CD14-positive monocyte (primary cell): Measurements from ENCODE around the gene AKAP9. TPM values are rescaled to one million over a fixed set of nuclear protein-coding genes. Genes with fewer than 3 reads are reported as not detected.
"Not testable (repeated sequence)": the region's sequence is repeated elsewhere in the genome, so short reads cannot be mapped to it uniquely, and the experiment has no call there.

Experiments
- DNase-seq, 3 donors: peaks; one replicate each; pipeline ENCODE4 v3.0.0-alpha.2; 2011 to 2022
- H2AFZ ChIP-seq: 2 replicates; pipeline ENCODE4 v1.6.0; 2012; ENCODE audit warnings: mild to moderate bottlenecking, low read depth, low read length, inconsistent platforms; ENCODE audit not compliant: insufficient read depth, poor library complexity, severe bottlenecking
- H3K27ac ChIP-seq, 2 donors: 1 replicate in 1 of 2; 2 replicates in 1 of 2; pipeline ENCODE4 v1.5.1; 2012 to 2013; ENCODE audit warnings: low read length in 2 of 2, control low read depth in 1 of 2, inconsistent platforms in 1 of 2, low read depth in 1 of 2, mild to moderate bottlenecking in 1 of 2
- H3K27me3 ChIP-seq, 2 donors: one replicate each; pipeline versions ENCODE4 v1.6.0 to v1.6.1; 2011 to 2013; ENCODE audit warnings: low read length in 2 of 2; ENCODE audit not compliant: control insufficient read depth in 2 of 2, insufficient read depth in 2 of 2
- H3K36me3 ChIP-seq, 2 donors: replicated peaks in 1 of 2; 1 replicate in 1 of 2; 2 replicates in 1 of 2; pipeline versions ENCODE4 v1.5.1 to v1.6.1; 2012 to 2013; ENCODE audit warnings: low read length in 2 of 2, control low read depth in 1 of 2, inconsistent platforms in 1 of 2, mild to moderate bottlenecking in 1 of 2; ENCODE audit not compliant: insufficient read depth in 2 of 2, control insufficient read depth in 1 of 2
- H3K4me1 ChIP-seq, 2 donors: 1 replicate in 1 of 2; 2 replicates in 1 of 2; pipeline versions ENCODE4 v1.5.1 to v1.6.1; 2012 to 2013; ENCODE audit warnings: low read length in 2 of 2, control low read depth in 1 of 2, inconsistent platforms in 1 of 2, mild to moderate bottlenecking in 1 of 2, moderate library complexity in 1 of 2; ENCODE audit not compliant: insufficient read depth in 2 of 2, control insufficient read depth in 1 of 2
- H3K4me2 ChIP-seq: replicated peaks from 2 replicates; pipeline ENCODE3; 2012; ENCODE audit warnings: low read length, moderate library complexity, mild to moderate bottlenecking; ENCODE audit not compliant: poor library complexity, severe bottlenecking; ENCODE audit errors: extremely low read depth
- H3K4me3 ChIP-seq, 3 experiments: fragments of 200-600 bp in 1 of 3; sonication (generic) in 1 of 3; replicated peaks in 1 of 3; 1 replicate in 2 of 3; 2 replicates in 1 of 3; pipeline ENCODE4 v1.5.1; 2011 to 2013; ENCODE audit warnings: low read length in 3 of 3, mild to moderate bottlenecking in 3 of 3, control low read depth in 2 of 3, low read depth in 2 of 3, inconsistent platforms in 1 of 3, moderate library complexity in 1 of 3
- H3K79me2 ChIP-seq: 2 replicates; pipeline ENCODE4 v1.6.0; 2012; ENCODE audit warnings: mild to moderate bottlenecking, control low read depth, inconsistent platforms, low read length, moderate library complexity; ENCODE audit not compliant: insufficient read depth
- H3K9ac ChIP-seq: 2 replicates; pipeline ENCODE4 v1.6.0; 2017; ENCODE audit warnings: low read length, mild to moderate bottlenecking; ENCODE audit not compliant: insufficient read depth, poor library complexity, severe bottlenecking
- H3K9me3 ChIP-seq, 2 donors: replicated peaks in 1 of 2; 1 replicate in 1 of 2; 2 replicates in 1 of 2; pipeline versions ENCODE4 v1.5.1 to v1.6.1; 2012 to 2013; ENCODE audit warnings: low read length in 2 of 2, control low read depth in 1 of 2; ENCODE audit not compliant: control insufficient read depth in 1 of 2, insufficient read depth in 1 of 2
- H4K20me1 ChIP-seq: 2 replicates; pipeline ENCODE4 v1.6.0; 2012; ENCODE audit warnings: mild to moderate bottlenecking, low read length, control low read depth, moderate library complexity; ENCODE audit not compliant: insufficient read depth
- H3K27ac Mint-ChIP-seq, 7 donors: one replicate each; pipeline ENCODE4 v1.8.0; 2020; ENCODE audit warnings: mild to moderate bottlenecking in 7 of 7, mixed read lengths in 7 of 7, moderate library complexity in 6 of 7, inconsistent platforms in 2 of 7
- H3K27me3 Mint-ChIP-seq, 3 donors: one replicate each; pipeline ENCODE4 v1.8.0; 2021 to 2022; ENCODE audit warnings: low read depth in 3 of 3, mild to moderate bottlenecking in 3 of 3, mixed read lengths in 3 of 3, moderate library complexity in 3 of 3, inconsistent platforms in 1 of 3
- H3K36me3 Mint-ChIP-seq, 2 donors: one replicate each; pipeline ENCODE4 v1.8.0; 2020; ENCODE audit warnings: mixed read lengths in 2 of 2, inconsistent platforms in 1 of 2, mild to moderate bottlenecking in 1 of 2
- H3K4me1 Mint-ChIP-seq: one replicate; pipeline ENCODE4 v1.8.0; 2020; ENCODE audit warnings: mild to moderate bottlenecking, mixed read lengths
- H3K4me3 Mint-ChIP-seq, 2 donors: one replicate each; pipeline ENCODE4 v1.8.0; 2020; ENCODE audit warnings: mild to moderate bottlenecking in 2 of 2, mixed read lengths in 2 of 2, moderate library complexity in 1 of 2
- H3K9me3 Mint-ChIP-seq, 7 donors: one replicate each; pipeline ENCODE4 v1.8.0; 2020 to 2022; ENCODE audit warnings: mixed read lengths in 7 of 7, mild to moderate bottlenecking in 6 of 7, moderate library complexity in 6 of 7, inconsistent platforms in 2 of 7
- WGBS: methylation state at CpG from one replicate; pipeline ENCODE4 v1.1.5; 2013; ENCODE audit warnings: missing lambda C conversion rate; ENCODE audit not compliant: insufficient coverage; 5-methylcytosine and 5-hydroxymethylcytosine counted together
- intact Hi-C, 2 donors: fragments of 100-400 bp; cut with micrococcal nuclease; formaldehyde crosslinking; loops; one replicate each; pipeline versions ENCODE4 v1.15.0 to v1.15.1; 2023
- polyA plus RNA-seq, 3 donors: library from polyadenylated mRNA; depleted of rRNA in 1 of 3; unstranded in 2 of 3; stranded (reverse) in 1 of 3; fragments of 300-500 nt in 2 of 3; fragments of >200 nt in 1 of 3; fragmentation: Illumina TruSeq in 2 of 3; gene quantifications; 1 replicate in 2 of 3; 2 replicates in 1 of 3; pipeline ENCODE4 v1.2.3, GENCODE V29; 2012 to 2021
- TF ChIP-seq, protein P1 (sequence below): fragments of 200-600 bp; IDR thresholded peaks from one replicate; pipeline ENCODE4 v1.8.0; 2022; ENCODE audit warnings: antibody characterized with exemption, mild to moderate bottlenecking

The AKAP9 gene
- polyA plus RNA-seq, 3 donors = 1.5 to 23.3 (median 7.3) TPM

- intact Hi-C loops = no loop called here
- peaks cover 20 to 45% of the 10 kb centered on the region in 2 donors for H3K36me3 Mint-ChIP-seq
- no peak overlapping the region for H3K27ac Mint-ChIP-seq
Observed at GRCh38 chr7:91976743-91977142, 36.1 kb downstream of the AKAP9 start.

GRCh38 chr7:91979590-91979989 is 38.9 kb downstream of the AKAP9 start:
- WGBS = no CpG with 5 or more reads among the region's 1 CpG
- no peak overlapping the region for H3K9ac ChIP-seq
- H3K4me1 ChIP-seq = no peaks in the 10 kb centered on the region

More at GRCh38 chr7:91976743-91977142, 36.1 kb downstream of the AKAP9 start:
- Histone ChIP-seq H3K36me3 (peaks cover 33 to 44% of the 10 kb centered on the region in 2 donors), H3K27me3 (no peaks in the 10 kb centered on the region), H3K4me3 (no peak overlapping the region), H3K4me1 (peaks cover 0 to 4% of the 10 kb centered on the region in 2 donors), H3K79me2 (peaks cover 18% of the 10 kb centered on the region), H3K9me3 (no peaks in the 10 kb centered on the region), H2AFZ (no peak overlapping the region), H4K20me1 (peaks cover 11% of the 10 kb centered on the region), H3K4me2 (no peak overlapping the region), H3K27ac (no peak overlapping the region), H3K9ac (no peak overlapping the region)
- Mint-ChIP-seq H3K9me3 (no peaks in the 10 kb centered on the region), H3K4me1 (peaks cover 8% of the 10 kb centered on the region), H3K27me3 (peaks cover 0 to 2% (median 0%) of the 10 kb centered on the region in 3 donors), H3K4me3 (no peak overlapping the region)
- WGBS = 100% methylated on average over 3 of the region's 4 CpGs
- TF ChIP-seq, protein P1, sequence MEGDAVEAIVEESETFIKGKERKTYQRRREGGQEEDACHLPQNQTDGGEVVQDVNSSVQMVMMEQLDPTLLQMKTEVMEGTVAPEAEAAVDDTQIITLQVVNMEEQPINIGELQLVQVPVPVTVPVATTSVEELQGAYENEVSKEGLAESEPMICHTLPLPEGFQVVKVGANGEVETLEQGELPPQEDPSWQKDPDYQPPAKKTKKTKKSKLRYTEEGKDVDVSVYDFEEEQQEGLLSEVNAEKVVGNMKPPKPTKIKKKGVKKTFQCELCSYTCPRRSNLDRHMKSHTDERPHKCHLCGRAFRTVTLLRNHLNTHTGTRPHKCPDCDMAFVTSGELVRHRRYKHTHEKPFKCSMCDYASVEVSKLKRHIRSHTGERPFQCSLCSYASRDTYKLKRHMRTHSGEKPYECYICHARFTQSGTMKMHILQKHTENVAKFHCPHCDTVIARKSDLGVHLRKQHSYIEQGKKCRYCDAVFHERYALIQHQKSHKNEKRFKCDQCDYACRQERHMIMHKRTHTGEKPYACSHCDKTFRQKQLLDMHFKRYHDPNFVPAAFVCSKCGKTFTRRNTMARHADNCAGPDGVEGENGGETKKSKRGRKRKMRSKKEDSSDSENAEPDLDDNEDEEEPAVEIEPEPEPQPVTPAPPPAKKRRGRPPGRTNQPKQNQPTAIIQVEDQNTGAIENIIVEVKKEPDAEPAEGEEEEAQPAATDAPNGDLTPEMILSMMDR = no peak
- DNase-seq = no peak

GRCh38 chr7:91982352-91982751 is 41.7 kb downstream of the AKAP9 start:
- no CpG with 5 or more reads among the region's 4 CpGs for WGBS
- H3K4me3 ChIP-seq, H4K20me1 ChIP-seq, H3K27ac ChIP-seq, H2AFZ ChIP-seq, H3K27me3 Mint-ChIP-seq, H3K27me3 ChIP-seq, H3K9ac ChIP-seq, H3K27ac Mint-ChIP-seq, H3K4me1 ChIP-seq, H3K79me2 ChIP-seq, intact Hi-C loops, DNase-seq, H3K4me3 Mint-ChIP-seq, H3K4me1 Mint-ChIP-seq, H3K4me2 ChIP-seq, H3K9me3 ChIP-seq: not testable (repeated sequence)
- peaks cover 13 to 28% of the 10 kb centered on the region in 2 donors for H3K36me3 ChIP-seq
- Mint-ChIP-seq H3K36me3 (peaks cover 28 to 54% of the 10 kb centered on the region in 2 donors), H3K9me3 (peaks cover 4 to 11% (median 7%) of the 10 kb centered on the region in 7 donors)

More at GRCh38 chr7:91979590-91979989, 38.9 kb downstream of the AKAP9 start:
- no peaks in the 10 kb centered on the region for H3K27me3 ChIP-seq
- no peak overlapping the region for H3K4me3 Mint-ChIP-seq
- H3K4me2 ChIP-seq = no peak overlapping the region
- no peaks in the 10 kb centered on the region for H3K4me1 Mint-ChIP-seq
- H3K79me2 ChIP-seq = no peaks in the 10 kb centered on the region
- peaks cover 4 to 11% (median 6%) of the 10 kb centered on the region in 7 donors for H3K9me3 Mint-ChIP-seq
- H3K27ac ChIP-seq = no peak overlapping the region
- no peak overlapping the region for H3K4me3 ChIP-seq
- H3K36me3 Mint-ChIP-seq = peaks cover 23 to 58% of the 10 kb centered on the region in 2 donors
- no peaks in the 10 kb centered on the region for H4K20me1 ChIP-seq
- H3K9me3 ChIP-seq = no peaks in the 10 kb centered on the region
- no peak overlapping the region for H2AFZ ChIP-seq
- TF ChIP-seq, protein P1 = no peak
- H3K27me3 Mint-ChIP-seq = peaks cover 0 to 2% (median 1%) of the 10 kb centered on the region in 3 donors
- no peak overlapping the region for H3K27ac Mint-ChIP-seq
- no peak for DNase-seq
- H3K36me3 ChIP-seq = peaks cover 24 to 41% of the 10 kb centered on the region in 2 donors
- intact Hi-C loops = no loop called here
